HepG2 (cell line): Measurements from ENCODE around the gene AHCY. TPM values are rescaled to one million over a fixed set of nuclear protein-coding genes. Genes with fewer than 3 reads are reported as not detected.

Source experiments
- GABPA ChIP-seq, 2 experiments: IDR thresholded peaks; 2 replicates each; pipeline ENCODE4 v1.6.1; 2011 to 2016; ENCODE audit warnings: low read depth in 2 of 2, low read length in 1 of 2, missing biosample characterization in 1 of 2, missing genetic modification characterization in 1 of 2
- KDM2A ChIP-seq: sonication (generic); formaldehyde crosslinking; IDR thresholded peaks from 2 replicates; pipeline ENCODE4 v1.4.0; 2020; ENCODE audit warnings: low read depth, missing genetic modification reagents, borderline replicate concordance
- MIER2 ChIP-seq: IDR thresholded peaks from 2 replicates; pipeline ENCODE4 v1.6.1; 2016; ENCODE audit warnings: missing biosample characterization, missing genetic modification reagents
- SKI ChIP-seq: fragments of 450-650 bp; IDR thresholded peaks from one replicate; pipeline ENCODE4 v1.6.1; 2018; ENCODE audit warnings: mild to moderate bottlenecking; ENCODE audit not compliant: partially characterized antibody
- TERF1 ChIP-seq: sonication (generic); formaldehyde crosslinking; IDR thresholded peaks from 2 replicates; pipeline ENCODE4 v1.8.0; 2022; ENCODE audit warnings: mild to moderate bottlenecking, missing genetic modification reagents, moderate library complexity
- TFDP1 ChIP-seq: IDR thresholded peaks from 2 replicates; pipeline ENCODE4 v1.6.1; 2016; ENCODE audit warnings: missing compliant biosample characterization, missing genetic modification reagents, borderline replicate concordance
- U2AF1 ChIP-seq: fragments of 200-400 bp; formaldehyde crosslinking; optimal IDR thresholded peaks from 2 replicates; pipeline ENCODE3; 2017; ENCODE audit warnings: mild to moderate bottlenecking, low read depth, low read length
- ZFP36L2 ChIP-seq: sonication (generic); formaldehyde crosslinking; IDR thresholded peaks from 2 replicates; pipeline ENCODE4 v1.4.0; 2020; ENCODE audit warnings: missing genetic modification reagents
- ZNF205 ChIP-seq: IDR thresholded peaks from 2 replicates; pipeline ENCODE4 v1.6.1; 2018; ENCODE audit warnings: missing biosample characterization, missing genetic modification reagents
- ZNF407 ChIP-seq: sonication (generic); formaldehyde crosslinking; IDR thresholded peaks from one replicate; pipeline ENCODE4 v1.5.1; 2020; ENCODE audit warnings: mild to moderate bottlenecking, missing genetic modification reagents; ENCODE audit errors: not compliant biosample characterization
- ZNF7 ChIP-seq: IDR thresholded peaks from 2 replicates; pipeline ENCODE4 v1.6.1; 2016; ENCODE audit warnings: missing biosample characterization, missing genetic modification reagents
- ZNF761 ChIP-seq: sonication (generic); formaldehyde crosslinking; conservative IDR thresholded peaks from 2 replicates; pipeline ENCODE4 v1.4.0; 2020; ENCODE audit warnings: mild to moderate bottlenecking, missing genetic modification reagents
- polyA plus RNA-seq, 8 experiments: library from polyadenylated mRNA; depleted of rRNA in 3 of 8; stranded (reverse) in 7 of 8; unstranded in 1 of 8; fragments of >200 nt; fragmentation: Illumina TruSeq in 4 of 8; extraction: Trizol in 4 of 8; gene quantifications; 2 replicates each; pipeline versions ENCODE4 v1.2.1 to v1.2.3, GENCODE V29; 2011 to 2016; ENCODE audit warnings: low read depth in 4 of 8, missing spikeins in 1 of 8, mixed read lengths in 1 of 8; ENCODE audit not compliant: insufficient read depth in 1 of 8
- total RNA-seq, 5 experiments: library from RNA; depleted of rRNA; stranded (reverse); fragments of >200 nt; fragmentation: Illumina TruSeq; extraction: Trizol; gene quantifications; 2 replicates each; pipeline ENCODE4 v1.2.3, GENCODE V29; 2016; ENCODE audit warnings: low read depth in 1 of 5
- TF ChIP-seq, protein P1 (sequence below): sonication (generic); formaldehyde crosslinking; IDR thresholded peaks from 2 replicates; pipeline ENCODE4 v1.8.0; 2022; ENCODE audit warnings: missing genetic modification reagents, mild to moderate bottlenecking, inconsistent platforms, borderline replicate concordance

Gene AHCY
- total and polyA plus RNA-seq, 2 of the 13 experiments (the other 11 are each of a cell fraction or from before 2014, with no cell fraction given): 407 to 419 TPM

- TF ChIP-seq ZFP36L2 (CRISPR knock-in tag): peak; percentile 23; the same call in 1 of the 2 replicates
- TF ChIP-seq SKI: peak; percentile 91
- peak; percentile 95 for TF ChIP-seq KDM2A (CRISPR knock-in tag)
- TF ChIP-seq TFDP1 (CRISPR knock-in tag): peak; percentile 93
- TF ChIP-seq MIER2 (CRISPR knock-in tag): no peak
- TF ChIP-seq TERF1 (CRISPR knock-in tag): no peak
- peak; percentile 25 for TF ChIP-seq U2AF1
- peak; percentile 83 for TF ChIP-seq ZNF205 (CRISPR knock-in tag)
- peak; percentile 77; the same call in 1 of the 2 replicates for TF ChIP-seq ZNF761 (CRISPR knock-in tag)
- TF ChIP-seq GABPA (IDR thresholded peaks at IDR 0.05; ENCODE audit: low read depth, low read length): no peak; the same call in 1 of the 2 replicates
- peak; percentile 65 for TF ChIP-seq GABPA (CRISPR knock-in tag; IDR thresholded peaks at IDR 0.05; ENCODE audit: low read depth)
- peak; percentile 8; the same call in 1 of the 2 replicates for TF ChIP-seq ZNF7 (CRISPR knock-in tag)
- TF ChIP-seq, protein P1, sequence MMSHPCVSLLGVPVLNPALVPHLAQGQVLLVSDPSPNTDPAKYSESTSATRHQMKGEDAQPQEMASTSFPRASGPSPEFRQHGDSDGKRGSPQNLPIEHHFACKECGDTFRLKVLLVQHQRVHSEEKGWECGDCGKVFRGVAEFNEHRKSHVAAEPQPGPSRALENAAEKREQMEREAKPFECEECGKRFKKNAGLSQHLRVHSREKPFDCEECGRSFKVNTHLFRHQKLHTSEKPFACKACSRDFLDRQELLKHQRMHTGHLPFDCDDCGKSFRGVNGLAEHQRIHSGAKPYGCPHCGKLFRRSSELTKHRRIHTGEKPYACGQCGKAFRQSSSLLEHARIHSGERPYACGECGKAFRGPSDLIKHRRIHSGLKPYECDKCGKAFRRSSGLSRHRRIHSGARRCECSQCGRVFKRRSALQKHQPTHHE (CRISPR knock-in tag): peak; percentile 93
- TF ChIP-seq ZNF407 (CRISPR knock-in tag): peak; percentile 24
Observed at GRCh38 chr20:34302723-34303533, at the start of gene AHCY (continued).
